Astrocyte (in vitro differentiated cells and primary cell): ENCODE results near the gene MED12L.

Source experiments
- EZH2 ChIP-seq: IDR thresholded peaks from 2 replicates; pipeline ENCODE4 v1.6.1; 2012; ENCODE audit warnings: mild to moderate bottlenecking, low read length, inconsistent platforms; ENCODE audit not compliant: insufficient read depth
- TF ChIP-seq, protein P1 (sequence below): IDR thresholded peaks from 2 replicates; pipeline ENCODE4 v1.5.1; 2011; ENCODE audit warnings: low read depth, mild to moderate bottlenecking, inconsistent platforms, low read length, moderate library complexity; ENCODE audit not compliant: insufficient read depth

DNA sequence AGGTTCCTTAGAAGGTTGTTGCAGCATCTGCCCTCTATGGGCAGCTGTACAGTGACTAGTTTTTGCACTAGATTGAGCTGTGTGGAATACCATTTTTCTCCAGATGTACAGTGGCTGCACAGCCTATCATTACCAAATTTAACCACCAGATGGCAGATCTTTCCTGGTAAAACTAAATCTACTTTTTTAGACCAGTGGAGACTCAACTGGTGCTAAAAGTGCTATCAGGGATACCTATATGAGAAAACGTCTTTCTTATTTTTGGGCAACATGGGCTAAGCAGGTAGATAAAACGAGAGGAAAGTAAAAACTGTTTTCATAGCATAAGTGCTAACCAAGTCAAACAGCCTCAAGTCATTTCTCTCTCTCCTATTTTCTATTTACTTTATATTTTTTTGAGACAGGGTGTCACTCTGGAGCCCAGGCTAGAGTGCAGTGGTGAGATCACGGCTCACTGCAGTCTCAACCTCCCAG, 354.2 kb downstream of the MED12L start:
- TF ChIP-seq, protein P1, sequence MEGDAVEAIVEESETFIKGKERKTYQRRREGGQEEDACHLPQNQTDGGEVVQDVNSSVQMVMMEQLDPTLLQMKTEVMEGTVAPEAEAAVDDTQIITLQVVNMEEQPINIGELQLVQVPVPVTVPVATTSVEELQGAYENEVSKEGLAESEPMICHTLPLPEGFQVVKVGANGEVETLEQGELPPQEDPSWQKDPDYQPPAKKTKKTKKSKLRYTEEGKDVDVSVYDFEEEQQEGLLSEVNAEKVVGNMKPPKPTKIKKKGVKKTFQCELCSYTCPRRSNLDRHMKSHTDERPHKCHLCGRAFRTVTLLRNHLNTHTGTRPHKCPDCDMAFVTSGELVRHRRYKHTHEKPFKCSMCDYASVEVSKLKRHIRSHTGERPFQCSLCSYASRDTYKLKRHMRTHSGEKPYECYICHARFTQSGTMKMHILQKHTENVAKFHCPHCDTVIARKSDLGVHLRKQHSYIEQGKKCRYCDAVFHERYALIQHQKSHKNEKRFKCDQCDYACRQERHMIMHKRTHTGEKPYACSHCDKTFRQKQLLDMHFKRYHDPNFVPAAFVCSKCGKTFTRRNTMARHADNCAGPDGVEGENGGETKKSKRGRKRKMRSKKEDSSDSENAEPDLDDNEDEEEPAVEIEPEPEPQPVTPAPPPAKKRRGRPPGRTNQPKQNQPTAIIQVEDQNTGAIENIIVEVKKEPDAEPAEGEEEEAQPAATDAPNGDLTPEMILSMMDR, result peak; percentile 82
- TF ChIP-seq EZH2, result no peak
